Retinal pigment epithelial cell (primary cell): ENCODE results near the gene DNAJB1.
A peak's percentile ranks its signal among the peaks of the same experiment; 100 is the strongest.

Experiments
- DNase-seq: peaks from one replicate; pipeline ENCODE4 v3.0.0-alpha.2; 2010; ENCODE audit warnings: low read depth
- H3K4me3 ChIP-seq: 2 replicates; pipeline ENCODE4 v1.5.1; 2011; ENCODE audit warnings: mild to moderate bottlenecking, low read length, control low read depth, moderate library complexity
- TF ChIP-seq, protein P1 (sequence below): conservative IDR thresholded peaks from 2 replicates; pipeline ENCODE4 v1.5.1; 2011; ENCODE audit warnings: low read depth, low read length, control low read depth, inconsistent platforms

The DNAJB1 gene

DNA sequence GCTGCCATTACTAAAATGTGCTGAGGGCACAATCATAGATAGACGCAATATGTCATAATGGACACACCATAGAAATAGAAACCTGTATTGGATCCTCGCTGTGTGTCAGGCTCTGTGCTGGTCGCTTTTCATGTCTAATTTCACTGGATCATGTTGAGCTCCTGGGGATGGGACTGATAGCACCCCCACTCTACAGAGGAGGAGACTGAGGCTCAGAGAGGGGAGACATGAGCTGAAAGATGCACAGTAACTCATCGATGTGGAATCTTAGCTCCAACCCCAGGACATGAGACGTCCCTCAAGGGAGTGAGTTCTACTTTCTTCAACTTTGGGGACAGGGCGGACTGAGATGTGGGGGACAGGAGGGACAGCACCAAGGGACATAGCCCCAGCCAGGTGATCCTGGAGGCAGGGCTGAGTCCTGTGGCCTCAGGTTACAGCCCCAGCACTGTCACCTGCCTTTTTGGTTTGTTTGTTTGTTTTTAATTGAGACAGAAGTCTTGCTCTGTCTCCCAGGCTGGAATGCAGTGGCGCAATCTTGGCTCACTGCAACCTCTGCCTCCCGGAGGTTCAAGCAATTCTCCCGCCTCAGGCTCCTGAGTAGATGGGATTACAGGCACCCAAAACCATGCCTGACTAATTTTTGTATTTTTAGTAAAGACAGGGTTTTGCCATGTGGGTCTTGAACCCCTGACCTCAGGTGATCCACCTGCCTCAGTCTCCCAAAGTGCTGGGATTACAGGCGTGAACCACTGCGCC lies 15.7 kb downstream of the DNAJB1 start:
- TF ChIP-seq, protein P1, sequence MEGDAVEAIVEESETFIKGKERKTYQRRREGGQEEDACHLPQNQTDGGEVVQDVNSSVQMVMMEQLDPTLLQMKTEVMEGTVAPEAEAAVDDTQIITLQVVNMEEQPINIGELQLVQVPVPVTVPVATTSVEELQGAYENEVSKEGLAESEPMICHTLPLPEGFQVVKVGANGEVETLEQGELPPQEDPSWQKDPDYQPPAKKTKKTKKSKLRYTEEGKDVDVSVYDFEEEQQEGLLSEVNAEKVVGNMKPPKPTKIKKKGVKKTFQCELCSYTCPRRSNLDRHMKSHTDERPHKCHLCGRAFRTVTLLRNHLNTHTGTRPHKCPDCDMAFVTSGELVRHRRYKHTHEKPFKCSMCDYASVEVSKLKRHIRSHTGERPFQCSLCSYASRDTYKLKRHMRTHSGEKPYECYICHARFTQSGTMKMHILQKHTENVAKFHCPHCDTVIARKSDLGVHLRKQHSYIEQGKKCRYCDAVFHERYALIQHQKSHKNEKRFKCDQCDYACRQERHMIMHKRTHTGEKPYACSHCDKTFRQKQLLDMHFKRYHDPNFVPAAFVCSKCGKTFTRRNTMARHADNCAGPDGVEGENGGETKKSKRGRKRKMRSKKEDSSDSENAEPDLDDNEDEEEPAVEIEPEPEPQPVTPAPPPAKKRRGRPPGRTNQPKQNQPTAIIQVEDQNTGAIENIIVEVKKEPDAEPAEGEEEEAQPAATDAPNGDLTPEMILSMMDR: no peak
- no peak for DNase-seq
- H3K4me3 ChIP-seq: no peak overlapping the region

GRCh38 chr19:14497228-14497921 lies 20.8 kb downstream of the DNAJB1 start:
- H3K4me3 ChIP-seq: no peak overlapping the region
- no peak for DNase-seq
- TF ChIP-seq, protein P1: no peak

DNA sequence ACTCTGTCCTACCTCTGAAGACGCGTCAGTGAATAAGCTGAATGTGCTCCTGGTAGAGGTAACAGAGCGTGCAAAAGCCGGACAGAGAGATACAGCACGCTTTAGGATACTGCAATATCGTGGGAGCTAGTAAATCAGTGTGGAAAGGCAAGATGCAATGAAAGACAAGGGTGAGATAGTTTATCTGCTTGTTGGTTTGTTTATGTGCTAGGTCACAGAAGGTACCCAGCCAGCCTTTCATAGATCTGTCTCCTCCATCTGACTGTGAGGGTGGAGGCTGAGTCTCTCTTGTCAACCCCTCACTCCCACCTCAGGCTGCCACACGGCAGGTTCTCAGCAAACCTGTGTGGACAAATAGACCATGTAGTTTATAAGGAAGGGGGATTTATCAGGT lies 21.4 kb downstream of the DNAJB1 start:
- DNase-seq: no peak
- H3K4me3 ChIP-seq: no peak overlapping the region
- TF ChIP-seq, protein P1: no peak

GRCh38 chr19:14496029-14496833 lies 22.0 kb downstream of the DNAJB1 start, which contains the start of gene GIPC1:
TSS of gene GIPC1 (minus strand) at chr19:14496127. CDS start at chr19:14482976, 13,151 bp downstream.
- TF ChIP-seq, protein P1: no peak
- DNase-seq: peak; percentile 98

DNA sequence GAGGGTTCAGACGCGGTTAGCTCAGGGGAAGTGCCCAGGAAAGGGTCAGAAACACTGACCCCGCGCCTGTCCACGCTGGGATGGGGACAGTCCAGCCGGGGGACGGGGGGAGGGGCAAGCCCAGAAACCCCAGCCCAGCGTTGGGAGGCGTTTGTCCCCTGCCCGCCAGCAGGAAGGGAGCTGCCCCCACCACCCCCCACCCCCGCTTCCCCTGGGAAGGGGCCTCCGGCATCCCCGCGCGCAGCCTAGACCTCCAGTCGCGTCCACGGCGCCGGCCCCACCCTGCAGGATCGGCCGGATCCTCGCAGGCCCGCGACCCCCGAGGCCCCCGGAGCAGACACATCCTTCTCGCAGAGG lies 22.5 kb downstream of the DNAJB1 start:
- TF ChIP-seq, protein P1: no peak
- H3K4me3 ChIP-seq: peak overlapping the region; percentile 93

More at GRCh38 chr19:14496029-14496833, 22.0 kb downstream of the DNAJB1 start, which contains the start of gene GIPC1:
- H3K4me3 ChIP-seq: peak within 1 kb of the TSS; percentile 93

DNA sequence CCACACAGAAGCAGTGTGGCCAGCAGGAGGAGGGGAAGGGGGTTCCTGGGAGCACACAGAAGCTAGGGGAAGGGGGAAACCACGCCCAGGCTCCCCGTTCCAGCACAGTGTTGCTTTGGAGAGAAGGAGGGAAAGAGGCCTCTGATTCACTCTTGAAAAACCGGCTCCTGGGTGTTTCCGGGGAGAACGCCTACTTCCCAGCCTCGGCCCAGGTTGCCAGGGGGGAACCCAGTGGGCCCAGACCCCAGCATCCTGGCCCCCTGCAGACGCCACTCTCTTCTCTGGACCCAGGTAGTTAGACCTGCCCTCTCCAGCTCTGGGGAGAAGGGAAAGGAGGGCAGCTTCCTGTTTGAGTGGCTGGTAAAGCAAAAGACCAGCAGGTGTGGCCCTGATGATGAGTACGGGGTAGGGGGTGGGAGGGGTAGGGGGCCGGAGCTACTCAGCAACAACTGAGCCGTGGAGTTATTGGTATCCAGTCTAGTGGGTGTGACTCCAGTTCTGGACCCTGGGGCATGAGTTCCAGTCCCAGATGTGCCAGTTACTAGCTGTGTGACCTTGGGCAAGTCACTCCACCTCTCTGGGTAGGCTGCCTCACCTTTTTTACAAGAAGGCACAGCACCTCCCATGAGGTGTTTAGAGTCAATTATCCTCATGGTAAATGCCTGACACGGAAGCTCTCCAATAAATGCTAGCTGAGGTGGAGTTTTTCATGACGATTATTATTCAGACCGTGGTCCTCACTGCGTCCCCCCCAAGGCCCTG lies 23.1 kb downstream of the DNAJB1 start:
- H3K4me3 ChIP-seq: peak overlapping the region; percentile 93
- no peak for DNase-seq
- TF ChIP-seq, protein P1: no peak

More for the DNA sequence above, 22.5 kb downstream of the DNAJB1 start:
- no peak for DNase-seq
